ENCODE measurements around the gene ADK. TPM values are rescaled to one million over a fixed set of nuclear protein-coding genes. Genes with fewer than 3 reads are reported as not detected.

Gene ADK
- total RNA-seq, 1 donor from 2014 or later, result 13.1 TPM

DNA sequence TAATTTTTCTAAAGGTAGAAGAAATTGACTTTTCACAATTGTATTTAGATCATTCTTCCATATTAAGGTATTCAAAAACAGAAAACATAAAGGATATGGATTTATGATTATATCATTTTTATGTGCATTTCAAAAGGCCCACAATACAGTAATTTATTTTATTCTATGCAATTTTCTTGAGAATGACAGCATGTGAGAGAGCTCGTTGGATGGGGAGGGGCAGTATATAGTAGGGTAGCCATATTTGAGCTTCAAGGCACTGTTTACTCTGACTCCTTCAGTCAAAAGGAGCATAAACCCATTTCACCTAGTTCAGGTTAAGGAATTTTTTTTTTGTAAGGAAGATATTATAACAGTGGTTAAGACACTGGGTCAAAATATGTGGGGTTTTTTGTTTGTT is 534.5 kb downstream of the ADK start:
- TF ChIP-seq, protein P1, sequence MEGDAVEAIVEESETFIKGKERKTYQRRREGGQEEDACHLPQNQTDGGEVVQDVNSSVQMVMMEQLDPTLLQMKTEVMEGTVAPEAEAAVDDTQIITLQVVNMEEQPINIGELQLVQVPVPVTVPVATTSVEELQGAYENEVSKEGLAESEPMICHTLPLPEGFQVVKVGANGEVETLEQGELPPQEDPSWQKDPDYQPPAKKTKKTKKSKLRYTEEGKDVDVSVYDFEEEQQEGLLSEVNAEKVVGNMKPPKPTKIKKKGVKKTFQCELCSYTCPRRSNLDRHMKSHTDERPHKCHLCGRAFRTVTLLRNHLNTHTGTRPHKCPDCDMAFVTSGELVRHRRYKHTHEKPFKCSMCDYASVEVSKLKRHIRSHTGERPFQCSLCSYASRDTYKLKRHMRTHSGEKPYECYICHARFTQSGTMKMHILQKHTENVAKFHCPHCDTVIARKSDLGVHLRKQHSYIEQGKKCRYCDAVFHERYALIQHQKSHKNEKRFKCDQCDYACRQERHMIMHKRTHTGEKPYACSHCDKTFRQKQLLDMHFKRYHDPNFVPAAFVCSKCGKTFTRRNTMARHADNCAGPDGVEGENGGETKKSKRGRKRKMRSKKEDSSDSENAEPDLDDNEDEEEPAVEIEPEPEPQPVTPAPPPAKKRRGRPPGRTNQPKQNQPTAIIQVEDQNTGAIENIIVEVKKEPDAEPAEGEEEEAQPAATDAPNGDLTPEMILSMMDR (IDR thresholded peaks at IDR 0.05; ENCODE audit: unreplicated experiment), result no peak
- no peaks in the 10 kb centered on the region for H3K27me3 Mint-ChIP-seq (ENCODE audit: unreplicated experiment)
- no peaks in the 10 kb centered on the region for H3K36me3 Mint-ChIP-seq (ENCODE audit: low read depth, unreplicated experiment)

DNA sequence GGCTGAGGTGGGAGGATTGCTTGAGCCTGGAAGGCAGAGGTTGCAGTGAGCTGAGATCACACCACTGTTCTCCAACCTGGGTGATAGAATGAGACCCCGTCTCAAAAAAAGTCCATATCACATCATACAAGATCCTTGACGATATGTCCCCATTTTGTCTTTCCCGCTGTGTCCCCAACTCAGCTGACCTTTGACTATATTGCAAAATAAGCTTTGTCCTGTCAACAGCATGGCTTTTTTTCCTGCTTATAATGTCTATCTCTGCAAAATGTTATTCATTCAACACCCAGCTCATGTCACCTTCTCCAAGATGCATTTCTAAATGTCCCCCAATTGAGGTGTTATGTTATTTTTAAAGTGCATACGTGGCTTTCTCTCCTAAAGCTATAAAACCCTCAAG is 539.4 kb downstream of the ADK start:
- H3K27me3 Mint-ChIP-seq (ENCODE audit: unreplicated experiment), result no peaks in the 10 kb centered on the region
- no peaks in the 10 kb centered on the region for H3K9me3 Mint-ChIP-seq (ENCODE audit: unreplicated experiment)
- no peaks in the 10 kb centered on the region for H3K36me3 Mint-ChIP-seq (ENCODE audit: low read depth, unreplicated experiment)
- DNase-seq (ENCODE audit: low spot score), result no peak
- H3K27ac Mint-ChIP-seq (ENCODE audit: unreplicated experiment), result no peak overlapping the region
- no peak overlapping the region for H3K4me3 Mint-ChIP-seq (ENCODE audit: unreplicated experiment)
- TF ChIP-seq, protein P1 (IDR thresholded peaks at IDR 0.05; ENCODE audit: unreplicated experiment), result no peak
- H3K4me1 Mint-ChIP-seq (ENCODE audit: unreplicated experiment), result no peaks in the 10 kb centered on the region

More for the DNA sequence above, 534.5 kb downstream of the ADK start:
- DNase-seq (ENCODE audit: low spot score), result no peak
- Mint-ChIP-seq H3K4me3 (ENCODE audit: unreplicated experiment) (no peak overlapping the region), H3K27ac (ENCODE audit: unreplicated experiment) (no peak overlapping the region), H3K4me1 (ENCODE audit: unreplicated experiment) (no peaks in the 10 kb centered on the region), H3K9me3 (ENCODE audit: unreplicated experiment) (no peaks in the 10 kb centered on the region)

DNA sequence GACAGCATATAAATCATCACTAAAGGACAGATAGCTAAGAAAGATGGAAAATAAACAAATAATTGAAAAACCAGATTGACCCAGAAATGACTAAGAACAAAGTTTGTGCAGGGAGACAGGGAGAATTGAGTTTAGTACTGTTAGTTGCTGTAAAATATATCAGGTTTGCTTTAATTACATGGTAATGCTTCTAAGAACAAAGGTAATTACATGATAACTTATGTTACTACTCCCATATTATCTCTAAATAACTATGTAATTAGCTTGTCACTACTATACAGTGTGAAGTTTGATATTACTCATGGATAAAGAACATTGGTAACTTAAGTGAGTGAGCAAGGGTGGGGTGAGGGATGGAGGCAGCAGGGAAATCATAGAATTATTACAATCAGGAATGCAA is 540.1 kb downstream of the ADK start:
- TF ChIP-seq, protein P1 (IDR thresholded peaks at IDR 0.05; ENCODE audit: unreplicated experiment), result no peak
- H3K36me3 Mint-ChIP-seq (ENCODE audit: low read depth, unreplicated experiment), result no peaks in the 10 kb centered on the region
- DNase-seq (ENCODE audit: low spot score), result no peak
- no peak overlapping the region for H3K27ac Mint-ChIP-seq (ENCODE audit: unreplicated experiment)
- no peaks in the 10 kb centered on the region for H3K27me3 Mint-ChIP-seq (ENCODE audit: unreplicated experiment)
- H3K4me3 Mint-ChIP-seq (ENCODE audit: unreplicated experiment), result no peak overlapping the region
- H3K9me3 Mint-ChIP-seq (ENCODE audit: unreplicated experiment), result no peaks in the 10 kb centered on the region
- no peaks in the 10 kb centered on the region for H3K4me1 Mint-ChIP-seq (ENCODE audit: unreplicated experiment)

DNA sequence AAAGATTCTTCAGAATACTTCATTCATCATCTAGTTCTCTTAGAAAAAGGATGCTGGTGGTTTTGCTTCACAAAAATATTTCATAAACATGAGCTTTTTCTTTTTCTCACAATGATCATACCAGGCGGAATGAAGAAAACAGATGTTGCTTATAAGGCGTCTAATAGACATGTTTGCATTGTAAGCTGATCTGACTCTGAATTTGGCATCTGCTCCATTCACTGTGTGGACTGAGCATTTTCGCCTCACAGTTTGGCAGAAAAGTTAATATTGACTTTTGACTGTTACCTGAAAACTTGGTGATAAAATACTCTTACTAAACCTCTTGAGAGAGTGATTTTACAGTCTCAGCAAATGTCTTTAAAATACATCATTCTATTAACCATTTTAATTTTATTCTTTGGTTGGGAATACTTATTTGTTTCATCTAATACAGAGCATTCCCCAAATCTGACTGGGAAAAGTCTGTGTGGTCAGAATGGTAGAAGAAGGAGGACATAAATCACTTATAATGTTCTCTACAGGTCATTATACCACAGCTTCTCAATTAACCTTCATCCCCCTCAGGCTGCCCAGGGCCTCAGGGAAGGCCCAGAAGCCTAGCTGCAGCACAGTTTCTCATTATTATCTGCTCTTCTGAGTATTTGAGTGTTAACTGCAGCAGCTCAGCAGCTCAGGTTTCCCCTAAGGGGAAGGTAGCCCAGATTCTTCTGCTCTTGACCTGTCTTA is 553.8 kb downstream of the ADK start:
- DNase-seq (ENCODE audit: low spot score), result no peak
- Mint-ChIP-seq H3K4me1 (ENCODE audit: unreplicated experiment) (no peaks in the 10 kb centered on the region), H3K4me3 (ENCODE audit: unreplicated experiment) (no peak overlapping the region), H3K27me3 (ENCODE audit: unreplicated experiment) (no peaks in the 10 kb centered on the region), H3K36me3 (ENCODE audit: low read depth, unreplicated experiment) (no peaks in the 10 kb centered on the region), H3K9me3 (ENCODE audit: unreplicated experiment) (no peaks in the 10 kb centered on the region), H3K27ac (ENCODE audit: unreplicated experiment) (no peak overlapping the region)
- TF ChIP-seq, protein P1 (IDR thresholded peaks at IDR 0.05; ENCODE audit: unreplicated experiment), result no peak

DNA sequence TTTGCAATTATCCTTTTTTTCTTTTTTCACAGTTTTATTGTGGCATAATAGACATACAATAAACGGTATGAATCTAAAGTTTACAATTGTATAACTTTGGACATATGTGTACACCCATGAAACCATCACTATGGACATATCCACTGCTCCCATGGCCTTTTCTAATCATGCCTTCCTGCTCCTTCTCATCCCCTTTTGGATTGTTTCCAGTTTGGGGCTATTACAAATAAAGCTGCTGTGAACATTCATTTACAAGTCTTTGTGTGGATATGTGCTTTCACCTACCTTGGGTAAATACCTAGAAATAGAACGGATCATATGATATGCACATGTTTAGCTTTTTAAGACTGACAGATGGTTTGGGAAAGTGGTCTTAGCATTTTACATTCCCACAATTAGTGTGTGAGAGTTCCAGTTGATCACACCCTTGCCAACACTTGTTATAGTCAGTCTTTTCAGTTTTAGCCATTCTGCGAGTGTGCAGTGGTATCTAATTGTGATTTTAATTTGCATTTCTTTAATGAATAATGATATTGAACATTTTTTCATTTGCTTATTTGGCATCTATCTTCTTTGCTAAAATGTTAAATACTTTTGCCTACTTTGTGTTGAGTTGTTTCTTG is 554.4 kb downstream of the ADK start:
- no peak overlapping the region for H3K27ac Mint-ChIP-seq (ENCODE audit: unreplicated experiment)
- H3K36me3 Mint-ChIP-seq (ENCODE audit: low read depth, unreplicated experiment), result no peaks in the 10 kb centered on the region
- H3K4me1 Mint-ChIP-seq (ENCODE audit: unreplicated experiment), result no peaks in the 10 kb centered on the region
- DNase-seq (ENCODE audit: low spot score), result no peak
- no peaks in the 10 kb centered on the region for H3K27me3 Mint-ChIP-seq (ENCODE audit: unreplicated experiment)
- TF ChIP-seq, protein P1 (IDR thresholded peaks at IDR 0.05; ENCODE audit: unreplicated experiment), result no peak
- H3K9me3 Mint-ChIP-seq (ENCODE audit: unreplicated experiment), result no peaks in the 10 kb centered on the region
- no peak overlapping the region for H3K4me3 Mint-ChIP-seq (ENCODE audit: unreplicated experiment)

All from endothelial cell (in vitro differentiated cells).